Parathyroid adenoma (tissue), 2 donors: Measurements from ENCODE around the gene BICD2.

Experiments used
- H2AFZ ChIP-seq: fragments of 300-600 bp; sonication (generic); one replicate; pipeline ENCODE4 v1.7.0; 2017; ENCODE audit warnings: antibody characterized with exemption, mild to moderate bottlenecking
- H3K27ac ChIP-seq: fragments of 300-600 bp; sonication (generic); one replicate; pipeline ENCODE4 v1.7.0; 2017
- H3K27me3 ChIP-seq: fragments of 300-600 bp; sonication (generic); one replicate; pipeline ENCODE4 v1.7.0; 2017; ENCODE audit warnings: low read length; ENCODE audit not compliant: control insufficient read depth, insufficient read depth
- H3K36me3 ChIP-seq: fragments of 300-600 bp; sonication (generic); one replicate; pipeline ENCODE4 v1.7.0; 2017; ENCODE audit warnings: low read length; ENCODE audit not compliant: control insufficient read depth, insufficient read depth
- H3K4me1 ChIP-seq: fragments of 300-600 bp; sonication (generic); one replicate; pipeline ENCODE4 v1.7.0; 2017; ENCODE audit warnings: control low read depth
- H3K4me2 ChIP-seq: fragments of 300-600 bp; sonication (generic); one replicate; pipeline ENCODE4 v1.7.0; 2017; ENCODE audit warnings: low read length
- H3K4me3 ChIP-seq: fragments of 300-600 bp; sonication (generic); one replicate; pipeline ENCODE4 v1.7.0; 2017; ENCODE audit warnings: low read depth, low read length
- H3K79me2 ChIP-seq: fragments of 300-600 bp; sonication (generic); one replicate; pipeline ENCODE4 v1.7.0; 2017; ENCODE audit warnings: control low read depth
- H3K9ac ChIP-seq: fragments of 300-600 bp; sonication (generic); one replicate; pipeline ENCODE4 v1.7.0; 2017; ENCODE audit warnings: mild to moderate bottlenecking
- H3K9me3 ChIP-seq: fragments of 300-600 bp; sonication (generic); one replicate; pipeline ENCODE4 v1.7.0; 2017; ENCODE audit warnings: low read length; ENCODE audit not compliant: control insufficient read depth
- TF ChIP-seq, protein P1 (sequence below): fragments of 300-600 bp; sonication (generic); IDR thresholded peaks from one replicate; pipeline ENCODE4 v1.7.0; 2017; ENCODE audit warnings: antibody characterized with exemption, mild to moderate bottlenecking
- donor health status: primary hyperparathyroidism.

Gene BICD2

DNA sequence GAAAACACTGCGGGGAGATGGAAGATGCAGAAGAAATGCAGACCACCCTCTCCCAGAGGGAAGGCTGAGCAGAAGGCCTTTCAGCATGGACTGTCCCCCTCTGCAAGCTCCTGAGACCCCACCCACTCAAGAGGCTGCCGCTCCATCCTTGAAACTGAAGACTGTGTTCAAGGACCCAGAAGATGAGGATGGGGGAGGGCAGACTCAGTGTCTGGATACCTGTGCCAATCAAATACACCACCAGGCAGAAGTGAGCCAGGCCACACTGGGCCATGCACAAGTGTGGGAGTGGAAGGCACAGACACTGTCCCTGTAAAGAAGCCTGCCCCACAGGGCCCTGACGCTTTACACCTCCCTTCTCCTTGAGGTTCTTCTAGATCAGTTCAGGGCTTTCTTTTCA, 54.7 kb downstream of the BICD2 start:
- TF ChIP-seq, protein P1, sequence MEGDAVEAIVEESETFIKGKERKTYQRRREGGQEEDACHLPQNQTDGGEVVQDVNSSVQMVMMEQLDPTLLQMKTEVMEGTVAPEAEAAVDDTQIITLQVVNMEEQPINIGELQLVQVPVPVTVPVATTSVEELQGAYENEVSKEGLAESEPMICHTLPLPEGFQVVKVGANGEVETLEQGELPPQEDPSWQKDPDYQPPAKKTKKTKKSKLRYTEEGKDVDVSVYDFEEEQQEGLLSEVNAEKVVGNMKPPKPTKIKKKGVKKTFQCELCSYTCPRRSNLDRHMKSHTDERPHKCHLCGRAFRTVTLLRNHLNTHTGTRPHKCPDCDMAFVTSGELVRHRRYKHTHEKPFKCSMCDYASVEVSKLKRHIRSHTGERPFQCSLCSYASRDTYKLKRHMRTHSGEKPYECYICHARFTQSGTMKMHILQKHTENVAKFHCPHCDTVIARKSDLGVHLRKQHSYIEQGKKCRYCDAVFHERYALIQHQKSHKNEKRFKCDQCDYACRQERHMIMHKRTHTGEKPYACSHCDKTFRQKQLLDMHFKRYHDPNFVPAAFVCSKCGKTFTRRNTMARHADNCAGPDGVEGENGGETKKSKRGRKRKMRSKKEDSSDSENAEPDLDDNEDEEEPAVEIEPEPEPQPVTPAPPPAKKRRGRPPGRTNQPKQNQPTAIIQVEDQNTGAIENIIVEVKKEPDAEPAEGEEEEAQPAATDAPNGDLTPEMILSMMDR, result no peak
- Histone ChIP-seq H3K9ac (no peak overlapping the region), H3K9me3 (no peaks in the 10 kb centered on the region), H3K27ac (no peak overlapping the region), H2AFZ (no peak overlapping the region), H3K36me3 (no peaks in the 10 kb centered on the region), H3K4me3 (no peak overlapping the region), H3K4me1 (no peaks in the 10 kb centered on the region), H3K79me2 (no peaks in the 10 kb centered on the region), H3K27me3 (no peaks in the 10 kb centered on the region), H3K4me2 (no peak overlapping the region)

DNA sequence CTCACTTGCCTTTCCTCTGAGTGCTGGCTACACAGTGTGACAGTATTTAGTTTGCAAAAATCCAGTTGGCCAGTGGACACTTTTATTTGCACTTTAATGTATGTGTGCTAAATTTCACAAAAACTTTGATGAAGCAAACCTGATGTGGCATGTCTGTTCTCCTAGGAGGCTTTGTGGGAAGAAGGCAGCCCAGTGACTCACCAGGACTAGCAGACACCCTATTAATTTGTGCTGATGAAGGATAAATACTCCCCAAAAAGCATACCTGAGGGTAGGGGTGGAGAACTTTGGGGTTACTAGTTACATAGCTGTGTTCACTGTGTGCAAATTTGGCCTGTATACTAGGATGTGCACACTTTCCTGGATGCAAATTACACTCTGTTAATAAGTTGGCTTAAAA, 55.4 kb downstream of the BICD2 start:
- Histone ChIP-seq H3K36me3 (no peaks in the 10 kb centered on the region), H3K79me2 (no peaks in the 10 kb centered on the region), H3K9ac (no peak overlapping the region), H3K27me3 (no peaks in the 10 kb centered on the region), H3K4me2 (no peak overlapping the region), H3K9me3 (no peaks in the 10 kb centered on the region), H2AFZ (no peak overlapping the region), H3K27ac (no peak overlapping the region), H3K4me3 (no peak overlapping the region), H3K4me1 (no peaks in the 10 kb centered on the region)
- TF ChIP-seq, protein P1, result no peak

DNA sequence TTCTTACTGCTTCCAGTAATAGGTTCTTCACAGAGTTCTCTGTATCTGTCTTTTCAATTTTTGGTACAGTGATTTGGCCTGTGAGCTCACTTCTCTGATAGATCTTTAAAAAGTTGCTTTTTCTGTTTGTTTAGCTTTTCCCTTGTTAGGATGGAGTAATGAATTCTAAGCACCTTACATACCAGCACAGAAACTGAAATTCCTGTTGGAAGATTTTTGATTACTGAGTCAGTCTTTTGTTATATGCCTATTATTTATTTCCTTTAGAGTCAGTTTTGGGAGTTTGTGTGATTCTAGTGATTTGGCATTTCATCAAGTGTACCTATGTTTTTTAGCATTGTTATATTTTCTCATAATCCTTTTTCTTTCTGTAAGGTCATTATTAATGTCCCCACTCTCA, 57.1 kb downstream of the BICD2 start:
- no peaks in the 10 kb centered on the region for H3K4me1 ChIP-seq
- no peak overlapping the region for H2AFZ ChIP-seq
- H3K9me3 ChIP-seq, result no peaks in the 10 kb centered on the region
- H3K36me3 ChIP-seq, result no peaks in the 10 kb centered on the region
- H3K4me3 ChIP-seq, result no peak overlapping the region
- no peak overlapping the region for H3K27ac ChIP-seq
- H3K27me3 ChIP-seq, result no peaks in the 10 kb centered on the region
- H3K79me2 ChIP-seq, result no peaks in the 10 kb centered on the region
- H3K9ac ChIP-seq, result no peak overlapping the region
- TF ChIP-seq, protein P1, result no peak
- no peak overlapping the region for H3K4me2 ChIP-seq

DNA sequence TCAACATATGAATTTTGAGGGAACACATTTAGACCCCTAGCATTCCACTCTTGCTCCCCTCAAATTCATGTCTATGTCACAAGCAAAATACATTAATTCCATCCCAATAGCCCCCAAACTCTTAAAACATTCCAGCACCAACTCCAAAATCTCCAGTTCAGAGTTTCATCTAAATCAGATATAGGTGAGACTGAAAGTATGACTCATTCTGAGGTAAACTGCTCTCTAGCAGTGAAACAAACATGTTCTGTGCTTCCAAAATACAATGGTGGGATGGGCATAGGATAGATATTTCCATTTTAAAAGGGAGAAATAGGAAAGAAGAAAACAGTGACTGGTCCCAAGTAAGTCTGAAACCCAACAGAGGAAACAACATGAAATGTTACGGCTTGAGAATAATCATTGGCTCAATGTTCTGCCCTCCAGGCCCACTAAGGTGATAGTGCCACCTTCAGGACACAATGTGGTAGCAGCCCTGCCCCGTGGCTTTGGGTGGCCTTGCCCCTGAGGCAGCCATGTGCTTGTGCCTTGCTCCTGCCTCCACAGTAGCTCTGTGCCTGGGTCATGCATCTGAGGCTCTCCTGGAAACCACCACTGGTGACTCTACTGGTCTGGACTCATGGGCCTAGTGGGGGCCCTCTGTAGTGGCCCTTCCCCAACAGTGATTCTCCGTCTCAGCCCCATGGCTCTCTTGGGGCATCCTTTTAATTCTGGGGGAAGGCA, 58.3 kb downstream of the BICD2 start:
- Histone ChIP-seq H3K4me3 (no peak overlapping the region), H3K27ac (no peak overlapping the region), H2AFZ (no peak overlapping the region), H3K27me3 (no peaks in the 10 kb centered on the region), H3K9me3 (no peaks in the 10 kb centered on the region), H3K36me3 (no peaks in the 10 kb centered on the region), H3K9ac (no peak overlapping the region), H3K79me2 (no peaks in the 10 kb centered on the region), H3K4me1 (no peaks in the 10 kb centered on the region), H3K4me2 (no peak overlapping the region)
- TF ChIP-seq, protein P1, result peak; percentile 38

DNA sequence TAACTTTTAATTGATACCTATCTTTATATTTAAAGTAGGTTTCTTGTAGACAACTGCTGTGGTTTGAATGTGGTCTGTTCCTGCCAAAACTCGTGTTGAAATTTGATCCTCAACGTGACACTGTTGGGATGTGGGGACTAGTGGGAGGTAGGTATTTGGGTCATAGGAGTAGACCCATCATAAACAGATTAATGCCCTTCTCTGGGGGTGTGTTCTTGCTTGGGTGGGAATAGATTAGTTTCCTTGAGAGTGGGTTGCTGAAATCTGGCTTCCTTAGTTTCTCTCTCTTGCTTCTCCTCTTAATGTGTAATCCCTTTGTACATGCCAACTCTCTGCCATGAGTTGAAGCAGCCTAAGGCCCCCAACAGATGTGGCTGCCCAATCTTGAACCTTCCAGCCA, 60.1 kb downstream of the BICD2 start:
- H3K4me1 ChIP-seq, result no peaks in the 10 kb centered on the region
- H3K79me2 ChIP-seq, result no peaks in the 10 kb centered on the region
- no peaks in the 10 kb centered on the region for H3K9me3 ChIP-seq
- TF ChIP-seq, protein P1, result no peak
- no peak overlapping the region for H3K4me3 ChIP-seq
- H3K27ac ChIP-seq, result no peak overlapping the region
- H2AFZ ChIP-seq, result no peak overlapping the region
- H3K4me2 ChIP-seq, result no peak overlapping the region
- no peak overlapping the region for H3K9ac ChIP-seq
- H3K36me3 ChIP-seq, result no peaks in the 10 kb centered on the region
- H3K27me3 ChIP-seq, result no peaks in the 10 kb centered on the region
